Endodermal cell (in vitro differentiated cells): ENCODE data around the gene MYO1F. TPM values are rescaled to one million over a fixed set of nuclear protein-coding genes. Genes with fewer than 3 reads are reported as not detected.
A peak's percentile ranks its signal among the peaks of the same experiment; 100 is the strongest.

Experiments used
- DNase-seq: peaks from one replicate; pipeline ENCODE4 v3.0.0-alpha.2; 2017
- H3K27ac ChIP-seq: 2 replicates; pipeline ENCODE4 v1.5.1; 2013; ENCODE audit warnings: mild to moderate bottlenecking, low read depth, low read length, moderate library complexity
- H3K27me3 ChIP-seq: 2 replicates; pipeline ENCODE4 v1.6.1; 2013; ENCODE audit warnings: mild to moderate bottlenecking, low read length, moderate library complexity; ENCODE audit not compliant: insufficient read depth, control insufficient read depth, poor library complexity, severe bottlenecking
- H3K36me3 ChIP-seq: 2 replicates; pipeline ENCODE4 v1.7.0; 2013; ENCODE audit warnings: mild to moderate bottlenecking, low read length, moderate library complexity; ENCODE audit not compliant: control insufficient read depth, insufficient read depth
- H3K4me1 ChIP-seq: one replicate; pipeline ENCODE4 v1.7.0; 2013; ENCODE audit warnings: low read length; ENCODE audit not compliant: control insufficient read depth, insufficient read depth
- H3K4me3 ChIP-seq: 2 replicates; pipeline ENCODE4 v1.5.1; 2013; ENCODE audit warnings: mild to moderate bottlenecking, low read length, moderate library complexity
- H3K9ac ChIP-seq: 2 replicates; pipeline ENCODE4 v1.6.1; 2013; ENCODE audit warnings: mild to moderate bottlenecking, low read length, moderate library complexity; ENCODE audit not compliant: poor library complexity, severe bottlenecking; ENCODE audit errors: extremely low read depth
- H3K9me3 ChIP-seq: 2 replicates; pipeline ENCODE4 v1.6.1; 2013; ENCODE audit warnings: mild to moderate bottlenecking, low read length, moderate library complexity; ENCODE audit not compliant: control insufficient read depth
- H3K27ac Mint-ChIP-seq: 2 replicates; pipeline ENCODE4 v1.8.0; 2020; ENCODE audit warnings: mixed read lengths
- H3K27me3 Mint-ChIP-seq: 2 replicates; pipeline ENCODE4 v1.8.0; 2021; ENCODE audit warnings: mild to moderate bottlenecking, mixed read lengths; ENCODE audit not compliant: insufficient read depth
- H3K36me3 Mint-ChIP-seq: 2 replicates; pipeline ENCODE4 v1.8.0; 2020; ENCODE audit warnings: low read depth, mixed read lengths
- H3K4me1 Mint-ChIP-seq: 2 replicates; pipeline ENCODE4 v1.8.0; 2020; ENCODE audit warnings: mixed read lengths
- H3K4me3 Mint-ChIP-seq: 2 replicates; pipeline ENCODE4 v1.8.0; 2020; ENCODE audit warnings: mild to moderate bottlenecking, moderate library complexity, mixed read lengths
- H3K9me3 Mint-ChIP-seq: 2 replicates; pipeline ENCODE4 v1.8.0; 2020; ENCODE audit warnings: mild to moderate bottlenecking, mixed read lengths
- CTCF ChIP-seq: fragments of 200-600 bp; sonication (generic); conservative IDR thresholded peaks from 2 replicates; pipeline ENCODE4 v1.5.0; 2021; ENCODE audit warnings: antibody characterized with exemption, mild to moderate bottlenecking
- WGBS, 2 experiments: methylation state at CpG; one replicate each; pipeline versions ENCODE4 v1.1.5 to v1.1.7; 2013; ENCODE audit warnings: missing lambda C conversion rate in 2 of 2, mixed read lengths in 1 of 2; ENCODE audit not compliant: insufficient coverage in 1 of 2, insufficient read length in 1 of 2; 5-methylcytosine and 5-hydroxymethylcytosine counted together
- total RNA-seq, 2 donors: library from RNA; stranded (reverse); fragmentation: NEBNext Ultra II Directional in 1 of 2; extraction: Animal tissue kit (Norgen Biotek cat#: 25700) in 1 of 2; gene quantifications; 2 replicates in 1 of 2; 3 replicates in 1 of 2; pipeline ENCODE4 v1.2.1, GENCODE V29; 2021

The MYO1F gene
- total RNA-seq, 2 donors from 2014 or later = 0.57 to 1.1 TPM

- Histone ChIP-seq H3K36me3 (peaks cover 96% of the 10 kb centered on the region), H3K27ac (no peak overlapping the region), H3K27me3 (no peaks in the 10 kb centered on the region), H3K4me1 (no peaks in the 10 kb centered on the region), H3K4me3 (no peak overlapping the region), H3K9me3 (no peaks in the 10 kb centered on the region), H3K9ac (no peak overlapping the region)
- 96 to 100% methylated on average over 2 to 6 of the region's 6 CpGs for WGBS, 2 experiments
- peaks cover 90% of the 10 kb centered on the region for H3K36me3 Mint-ChIP-seq
- H3K27me3 Mint-ChIP-seq = no peaks in the 10 kb centered on the region
- TF ChIP-seq CTCF = no peak
- H3K27ac Mint-ChIP-seq = peak overlapping the region; percentile 56
- H3K4me1 Mint-ChIP-seq = peaks cover 3% of the 10 kb centered on the region
- H3K4me3 Mint-ChIP-seq = no peak overlapping the region
- no peaks in the 10 kb centered on the region for H3K9me3 Mint-ChIP-seq
- no peak for DNase-seq
Measured at GRCh38 chr19:8473648-8474476, 103.4 kb downstream of the MYO1F start.

Other genes with a start within 250 kb of the MYO1F start
- 1 to 10 TPM; 2.3 to 2.6 TPM for gene KANK3, start 234.2 kb downstream of the MYO1F start, total RNA-seq
- gene ANGPTL4, start 213.3 kb downstream of the MYO1F start, total RNA-seq = 10 to 100 TPM; 10.9 to 13.2 TPM
- gene RAB11B, start 187.1 kb downstream of the MYO1F start, total RNA-seq = 100 to 1,000 TPM; 137 to 146 TPM
- gene MARCHF2, start 164.1 kb downstream of the MYO1F start, total RNA-seq = 10 to 100 TPM; 31.8 to 35.9 TPM
- gene HNRNPM, start 132.5 kb downstream of the MYO1F start, total RNA-seq = 100 to 1,000 TPM; 271 to 370 TPM
- 1 to 10 TPM in 1 of 2 donors, under 1 TPM in 1; 0.40 to 1.9 TPM for gene PRAM1, start 74.8 kb downstream of the MYO1F start, total RNA-seq
- gene ZNF414, start 63.3 kb downstream of the MYO1F start, total RNA-seq = 10 to 100 TPM; 22.6 to 23.7 TPM
- 10 to 100 TPM; 19.3 to 35.9 TPM for gene ADAMTS10, start 33.3 kb upstream of the MYO1F start, total RNA-seq
- not detected for gene NFILZ, start 53.2 kb upstream of the MYO1F start, total RNA-seq
- gene ACTL9, start 121.4 kb upstream of the MYO1F start, total RNA-seq = not detected
- gene OR2Z1, start 144.2 kb upstream of the MYO1F start, total RNA-seq = not detected